Upper lobe of left lung (tissue), 4 donors: Measurements from ENCODE around the gene GLB1L3.

Experiments used
- CTCF ChIP-seq, 6 experiments: fragments of 450-650 bp in 4 of 6; fragments of 200-600 bp in 2 of 6; sonication (generic) in 2 of 6; IDR thresholded peaks; one replicate each; pipeline ENCODE4 v1.5.1; 2016 to 2019; ENCODE audit warnings: antibody characterized with exemption in 6 of 6
- POLR2A ChIP-seq, 4 donors: fragments of 450-650 bp; IDR thresholded peaks; one replicate each; pipeline ENCODE4 v1.5.1; 2016 to 2017; ENCODE audit warnings: antibody characterized with exemption in 4 of 4, mild to moderate bottlenecking in 2 of 4

DNA sequence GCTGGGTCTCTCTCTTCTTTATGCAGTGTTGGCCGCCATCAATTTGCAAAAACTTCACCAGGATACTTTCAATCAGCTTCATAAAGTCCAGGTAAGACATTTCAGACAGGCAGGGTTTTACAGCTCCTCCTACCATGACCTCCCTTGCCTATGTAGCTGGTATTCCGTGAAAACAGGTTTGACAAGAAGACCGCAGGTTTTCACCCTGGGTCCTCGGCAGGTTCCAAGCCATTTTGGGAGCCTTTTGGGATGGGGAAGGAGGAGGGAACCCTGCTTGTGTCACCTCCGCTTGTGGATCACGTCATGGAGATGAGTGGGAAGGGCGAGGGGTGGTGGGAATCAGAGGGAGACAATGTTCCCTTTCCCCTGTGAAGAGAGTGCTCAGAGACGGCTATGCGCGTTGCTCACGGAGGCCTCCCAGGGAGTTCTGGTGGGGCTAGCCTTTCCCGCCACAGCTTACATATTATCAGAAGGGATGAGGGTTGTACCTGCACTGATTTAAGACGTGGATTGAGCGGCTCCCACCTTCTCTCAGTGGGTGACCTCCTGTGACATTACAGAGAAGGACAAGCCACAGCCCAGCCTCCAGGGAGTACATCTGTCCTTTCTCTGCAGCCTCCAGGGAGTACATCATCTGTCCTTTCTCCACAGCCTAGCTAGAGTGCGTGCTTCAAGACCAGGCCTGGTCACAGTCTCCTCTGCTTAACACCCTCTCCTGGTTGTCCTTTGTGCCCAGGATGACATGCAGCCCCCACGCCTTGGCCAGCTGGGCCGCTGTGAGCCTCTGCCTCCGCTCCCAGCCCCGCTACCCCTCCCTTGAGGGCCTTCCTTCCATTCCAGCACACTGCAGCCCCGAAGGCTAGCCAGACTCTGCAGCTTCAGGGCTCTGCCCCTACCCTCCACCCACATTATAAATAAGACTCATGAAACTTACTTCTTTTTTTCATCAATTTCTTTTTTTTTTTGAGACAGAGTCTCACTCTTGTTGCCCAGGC lies 17.2 kb downstream of the GLB1L3 start:
- TF ChIP-seq CTCF (IDR thresholded peaks at IDR 0.05) (no peak), POLR2A (IDR thresholded peaks at IDR 0.05) (no peak)
